Uterus (tissue), 4 donors: ENCODE measurements around the gene JAG1. TPM values are rescaled to one million over a fixed set of nuclear protein-coding genes. Genes with fewer than 3 reads are reported as not detected.

Source experiments
- DNase-seq, 2 donors: peaks; one replicate each; pipeline ENCODE4 v3.0.0-alpha.2; 2019 to 2020
- H3K27ac ChIP-seq, 2 donors: fragments of 200-600 bp; sonication (generic); 1 replicate in 1 of 2; 2 replicates in 1 of 2; pipeline ENCODE4 v1.5.1; 2016 to 2018
- H3K27me3 ChIP-seq, 2 donors: fragments of 200-600 bp; sonication (generic); one replicate each; pipeline ENCODE4 v1.5.1; 2018 to 2019; ENCODE audit warnings: control low read depth in 1 of 2
- H3K36me3 ChIP-seq, 2 donors: fragments of 200-600 bp; sonication (generic); one replicate each; pipeline ENCODE4 v1.5.1; 2019; ENCODE audit warnings: control low read depth in 1 of 2
- H3K4me1 ChIP-seq, 2 donors: fragments of 200-600 bp; sonication (generic); one replicate each; pipeline ENCODE4 v1.5.1; 2018 to 2019; ENCODE audit warnings: control low read depth in 1 of 2
- H3K4me3 ChIP-seq, 2 donors: fragments of 200-600 bp; sonication (generic); 1 replicate in 1 of 2; 2 replicates in 1 of 2; pipeline ENCODE4 v1.5.1; 2018 to 2019; ENCODE audit warnings: mild to moderate bottlenecking in 1 of 2
- H3K9me3 ChIP-seq, 2 donors: fragments of 200-600 bp; sonication (generic); one replicate each; pipeline ENCODE4 v1.5.1; 2019; ENCODE audit warnings: control low read depth in 1 of 2
- CTCF ChIP-seq, 4 experiments: fragments of 200-600 bp in 2 of 4; fragments of 450-650 bp in 2 of 4; sonication (generic) in 2 of 4; IDR thresholded peaks; one replicate each; pipeline ENCODE4 v1.5.1; 2016 to 2019; ENCODE audit warnings: antibody characterized with exemption in 4 of 4, mild to moderate bottlenecking in 2 of 4, moderate library complexity in 1 of 4
- POLR2A ChIP-seq, 2 donors: fragments of 450-650 bp; IDR thresholded peaks; one replicate each; pipeline ENCODE4 v1.6.1; 2016; ENCODE audit warnings: antibody characterized with exemption in 2 of 2, mild to moderate bottlenecking in 1 of 2, moderate library complexity in 1 of 2
- intact Hi-C: fragments of 100-400 bp; cut with DNase I; formaldehyde crosslinking; loops from one replicate; pipeline ENCODE4 v1.15.1; 2023; ENCODE audit warnings: low total_unique reads
- total RNA-seq, 4 donors: library from RNA; depleted of rRNA in 3 of 4; stranded (reverse); fragments of >200 nt in 3 of 4; gene quantifications; one replicate each; pipeline versions ENCODE4 v1.1.0 to v1.2.4, GENCODE V29; 2014 to 2023
- donor health status: DM: yes; HTN: yes; CAD: no.

Gene JAG1
- total RNA-seq, 4 donors from 2014 or later = 53.8 to 154 (median 111) TPM

- no peaks in the 10 kb centered on the region for H3K27me3 ChIP-seq
- no peaks in the 10 kb centered on the region for H3K36me3 ChIP-seq
- TF ChIP-seq CTCF (IDR thresholded peaks at IDR 0.05) = no peak
- TF ChIP-seq POLR2A (IDR thresholded peaks at IDR 0.05) = no peak
- intact Hi-C loops = loop anchor here (10.0 kb wide), 2 partner anchors 236 to 604 kb away; partner anchors contain the start of genes MKKS and SLX4IP
- DNase-seq = no peak
- H3K4me3 ChIP-seq = peak overlapping the region; percentile 72 to 88
- peak overlapping the region; percentile 99 to 100 for H3K27ac ChIP-seq
- H3K4me1 ChIP-seq = peaks cover 0 to 5% of the 10 kb centered on the region in 2 donors
- no peaks in the 10 kb centered on the region for H3K9me3 ChIP-seq
Measured at GRCh38 chr20:10670501-10671220, 3.1 kb downstream of the JAG1 start.

GRCh38 chr20:10669843-10670446 lies 3.9 kb downstream of the JAG1 start:
- H3K4me1 ChIP-seq = peaks cover 3 to 5% of the 10 kb centered on the region in 2 donors
- no peak for TF ChIP-seq POLR2A (IDR thresholded peaks at IDR 0.05)
- no peak for TF ChIP-seq CTCF (IDR thresholded peaks at IDR 0.05)
- intact Hi-C loops = loop anchor here (10.0 kb wide), 2 partner anchors 235 to 605 kb away; partner anchors contain the start of genes MKKS and SLX4IP

GRCh38 chr20:10668677-10669368 lies 5.0 kb downstream of the JAG1 start:
- Histone ChIP-seq H3K4me1 (peaks cover 5 to 8% of the 10 kb centered on the region in 2 donors), H3K9me3 (no peaks in the 10 kb centered on the region), H3K27ac (peak overlapping the region in 1 of 2 donors; percentile 64), H3K36me3 (no peaks in the 10 kb centered on the region), H3K4me3 (no peak overlapping the region), H3K27me3 (no peaks in the 10 kb centered on the region)
- intact Hi-C loops = no loop called here
- TF ChIP-seq POLR2A (IDR thresholded peaks at IDR 0.05) (no peak), CTCF (IDR thresholded peaks at IDR 0.05) (no peak)
- DNase-seq = no peak

More at GRCh38 chr20:10669843-10670446, 3.9 kb downstream of the JAG1 start:
- no peak for DNase-seq
- no peaks in the 10 kb centered on the region for H3K36me3 ChIP-seq
- H3K4me3 ChIP-seq = peak overlapping the region; percentile 72 to 88
- peak overlapping the region; percentile 99 to 100 for H3K27ac ChIP-seq
- H3K9me3 ChIP-seq = no peaks in the 10 kb centered on the region
- H3K27me3 ChIP-seq = no peaks in the 10 kb centered on the region

- TF ChIP-seq CTCF (IDR thresholded peaks at IDR 0.05) = no peak
- peak in 1 of 2 donors; percentile 7 for DNase-seq
- H3K4me3 ChIP-seq = no peak overlapping the region
- no peaks in the 10 kb centered on the region for H3K36me3 ChIP-seq
- H3K4me1 ChIP-seq = peaks cover 5 to 8% of the 10 kb centered on the region in 2 donors
- H3K9me3 ChIP-seq = no peaks in the 10 kb centered on the region
- intact Hi-C loops = no loop called here
- H3K27me3 ChIP-seq = no peaks in the 10 kb centered on the region
- H3K27ac ChIP-seq = peak overlapping the region in 1 of 2 donors; percentile 64
Measured at GRCh38 chr20:10667560-10668167, 6.1 kb downstream of the JAG1 start.
